ENCODE measurements around the gene MORN1. TPM values are rescaled to one million over a fixed set of nuclear protein-coding genes. Genes with fewer than 3 reads are reported as not detected.

The MORN1 gene
- total RNA-seq, 2 donors from 2014 or later, result 6.8 to 6.9 TPM

- ATAC-seq (replicated peaks in 1 of 2) (no peak), DNase-seq (no peak)
- no peak overlapping the region for H3K4me3 Mint-ChIP-seq
- no peaks in the 10 kb centered on the region for H3K27me3 Mint-ChIP-seq (ENCODE audit: low read depth)
- peak overlapping the region; percentile 24 for H3K27ac Mint-ChIP-seq
- no peaks in the 10 kb centered on the region for H3K9me3 Mint-ChIP-seq
- peaks cover 17% of the 10 kb centered on the region for H3K4me1 Mint-ChIP-seq (ENCODE audit: low read depth)
- H3K36me3 Mint-ChIP-seq (ENCODE audit: insufficient read depth in 2 of 2), result peaks cover 0 to 2% of the 10 kb centered on the region in 2 donors
These were observed 16.0 kb upstream of the MORN1 start for GRCh38 chr1:2407166-2407990.

- Mint-ChIP-seq H3K27ac (no peak overlapping the region), H3K4me1 (ENCODE audit: low read depth) (peaks cover 15% of the 10 kb centered on the region), H3K9me3 (no peaks in the 10 kb centered on the region), H3K27me3 (ENCODE audit: low read depth) (no peaks in the 10 kb centered on the region), H3K36me3 (ENCODE audit: insufficient read depth in 2 of 2) (peaks cover 0 to 2% of the 10 kb centered on the region in 2 donors), H3K4me3 (no peak overlapping the region)
- no peak for ATAC-seq (replicated peaks in 1 of 2)
- no peak for DNase-seq
These were observed 15.2 kb upstream of the MORN1 start for GRCh38 chr1:2406451-2407041.

GRCh38 chr1:2405588-2406295 lies 14.4 kb upstream of the MORN1 start:
- H3K36me3 Mint-ChIP-seq (ENCODE audit: insufficient read depth in 2 of 2), result peaks cover 1 to 2% of the 10 kb centered on the region in 2 donors
- no peak overlapping the region for H3K27ac Mint-ChIP-seq
- H3K27me3 Mint-ChIP-seq (ENCODE audit: low read depth), result no peaks in the 10 kb centered on the region
- H3K9me3 Mint-ChIP-seq, result no peaks in the 10 kb centered on the region
- no peak overlapping the region for H3K4me3 Mint-ChIP-seq
- H3K4me1 Mint-ChIP-seq (ENCODE audit: low read depth), result peaks cover 7% of the 10 kb centered on the region
- no peak for ATAC-seq (replicated peaks in 1 of 2)
- DNase-seq, result no peak

DNA sequence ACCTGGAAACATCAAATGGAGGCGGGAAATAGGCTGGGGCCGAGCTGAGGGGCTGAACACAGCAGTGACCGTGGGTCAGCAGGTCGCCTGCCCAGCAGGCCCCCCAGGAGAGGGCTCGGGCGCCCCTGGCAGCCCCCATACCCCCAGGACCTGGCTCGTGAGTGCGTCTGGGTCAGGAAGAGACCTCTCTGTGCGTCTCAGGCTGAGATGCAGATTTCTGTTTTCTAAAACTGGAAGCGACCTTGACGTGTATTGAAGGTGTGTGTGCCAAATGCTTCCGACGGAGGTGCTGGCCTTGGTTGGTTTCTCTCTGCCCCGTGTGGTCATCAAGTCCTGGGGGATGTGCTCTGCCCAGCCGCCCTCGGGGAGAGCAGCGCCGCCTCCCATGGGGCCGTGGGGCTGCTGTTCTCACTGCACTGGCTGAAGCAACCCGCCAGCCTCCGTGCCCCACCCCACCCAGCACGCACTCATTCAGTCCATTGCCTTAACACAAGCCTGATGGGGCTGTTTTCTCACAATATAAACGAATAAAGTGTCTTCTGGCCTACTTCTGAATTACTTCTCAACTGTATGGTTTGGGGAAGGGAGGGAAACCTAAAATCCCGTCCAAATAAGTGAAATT lies 13.6 kb upstream of the MORN1 start:
- Mint-ChIP-seq H3K4me1 (ENCODE audit: low read depth) (no peaks in the 10 kb centered on the region), H3K4me3 (no peak overlapping the region), H3K9me3 (no peaks in the 10 kb centered on the region), H3K27me3 (ENCODE audit: low read depth) (no peaks in the 10 kb centered on the region), H3K27ac (no peak overlapping the region), H3K36me3 (ENCODE audit: insufficient read depth in 2 of 2) (peaks cover 5% of the 10 kb centered on the region in 2 donors)
- DNase-seq, result no peak
- ATAC-seq (replicated peaks in 1 of 2), result no peak

DNA sequence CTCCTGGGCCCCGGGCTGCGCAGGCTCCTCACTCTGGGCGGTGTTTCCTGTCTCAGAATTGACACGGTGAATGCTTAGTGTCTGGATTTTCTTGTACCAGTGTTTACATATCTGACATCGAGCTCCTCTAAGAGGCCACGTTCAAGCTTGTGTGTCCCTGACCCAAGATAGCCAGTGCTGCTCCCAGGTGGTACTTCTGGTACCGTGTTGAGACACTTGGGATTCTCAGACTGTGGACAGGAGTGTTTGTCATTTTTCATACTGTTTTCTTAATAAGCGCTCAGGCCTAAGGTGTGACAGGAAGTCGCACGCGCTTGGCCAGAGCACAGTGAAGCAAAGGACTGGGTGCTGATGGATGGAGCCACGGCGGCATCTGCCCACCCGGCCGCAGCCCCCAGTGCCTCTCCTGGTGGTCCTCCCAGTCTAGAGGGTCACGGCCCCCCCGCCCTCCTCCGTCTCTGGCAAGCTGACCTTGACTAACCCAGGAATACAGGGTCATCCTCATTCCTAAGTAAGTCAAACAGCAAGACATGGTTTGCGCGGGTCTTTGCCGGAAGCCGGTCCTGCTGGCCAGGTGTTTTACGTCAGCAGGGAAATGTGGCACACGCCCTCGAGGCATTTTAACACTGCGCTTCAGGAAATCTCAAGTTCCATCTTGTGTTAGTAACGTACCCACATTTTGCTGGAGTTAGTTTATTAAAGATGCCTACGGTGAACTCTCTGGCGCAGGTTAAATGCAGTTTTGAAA lies 13.0 kb upstream of the MORN1 start:
- H3K36me3 Mint-ChIP-seq (ENCODE audit: insufficient read depth in 2 of 2), result peaks cover 5 to 7% of the 10 kb centered on the region in 2 donors
- ATAC-seq (replicated peaks in 1 of 2), result no peak
- no peaks in the 10 kb centered on the region for H3K27me3 Mint-ChIP-seq (ENCODE audit: low read depth)
- no peak overlapping the region for H3K27ac Mint-ChIP-seq
- H3K9me3 Mint-ChIP-seq, result no peaks in the 10 kb centered on the region
- DNase-seq, result no peak
- no peaks in the 10 kb centered on the region for H3K4me1 Mint-ChIP-seq (ENCODE audit: low read depth)
- H3K4me3 Mint-ChIP-seq, result no peak overlapping the region

GRCh38 chr1:2403273-2403672 lies 11.9 kb upstream of the MORN1 start:
- ATAC-seq (replicated peaks in 1 of 2) (no peak), DNase-seq (no peak)
- Mint-ChIP-seq H3K27me3 (ENCODE audit: low read depth) (no peaks in the 10 kb centered on the region), H3K4me3 (no peak overlapping the region), H3K4me1 (ENCODE audit: low read depth) (no peaks in the 10 kb centered on the region), H3K36me3 (ENCODE audit: insufficient read depth in 2 of 2) (peaks cover 5 to 8% of the 10 kb centered on the region in 2 donors), H3K9me3 (no peaks in the 10 kb centered on the region), H3K27ac (no peak overlapping the region)

GRCh38 chr1:2402420-2402819 lies 11.1 kb upstream of the MORN1 start:
- Mint-ChIP-seq H3K27ac (peak overlapping the region; percentile 78), H3K27me3 (ENCODE audit: low read depth) (no peaks in the 10 kb centered on the region), H3K4me1 (ENCODE audit: low read depth) (no peaks in the 10 kb centered on the region), H3K9me3 (no peaks in the 10 kb centered on the region), H3K36me3 (ENCODE audit: insufficient read depth in 2 of 2) (peaks cover 5 to 6% of the 10 kb centered on the region in 2 donors), H3K4me3 (no peak overlapping the region)
- DNase-seq (no peak), ATAC-seq (replicated peaks in 1 of 2) (no peak)

- Mint-ChIP-seq H3K36me3 (ENCODE audit: insufficient read depth in 2 of 2) (peaks cover 5 to 8% of the 10 kb centered on the region in 2 donors), H3K9me3 (no peaks in the 10 kb centered on the region), H3K27ac (peak overlapping the region; percentile 55), H3K4me1 (ENCODE audit: low read depth) (no peaks in the 10 kb centered on the region), H3K27me3 (ENCODE audit: low read depth) (no peaks in the 10 kb centered on the region), H3K4me3 (no peak overlapping the region)
- DNase-seq (no peak), ATAC-seq (replicated peaks in 1 of 2) (peak in 1 of 2 donors; percentile 41)
These were observed 9.7 kb upstream of the MORN1 start for GRCh38 chr1:2400950-2401649.

DNA sequence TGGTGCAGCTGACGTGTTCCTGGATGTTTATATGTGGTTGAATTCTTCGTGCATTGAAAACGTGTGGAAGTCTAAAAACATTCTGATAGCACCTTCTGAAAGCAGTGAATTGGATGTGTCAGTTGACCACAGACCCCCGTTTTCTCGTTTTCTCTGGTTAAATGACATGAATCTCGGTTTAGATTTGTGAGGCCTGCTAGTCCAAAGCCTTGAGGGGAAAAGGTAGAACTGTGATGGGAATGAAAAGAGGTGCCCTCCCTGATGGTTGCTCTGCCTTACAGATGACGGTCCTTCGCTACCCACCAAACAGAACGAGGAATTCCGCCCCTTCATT lies 9.2 kb upstream of the MORN1 start:
- Mint-ChIP-seq H3K36me3 (ENCODE audit: insufficient read depth in 2 of 2) (peaks cover 5 to 8% of the 10 kb centered on the region in 2 donors), H3K27me3 (ENCODE audit: low read depth) (no peaks in the 10 kb centered on the region), H3K4me3 (peak overlapping the region in 1 of 2 donors; percentile 11), H3K4me1 (ENCODE audit: low read depth) (no peaks in the 10 kb centered on the region), H3K9me3 (no peaks in the 10 kb centered on the region), H3K27ac (peak overlapping the region; percentile 55)
- ATAC-seq (replicated peaks in 1 of 2), result peak; percentile 16 to 62
- no peak for DNase-seq

GRCh38 chr1:2399890-2400575 lies 8.7 kb upstream of the MORN1 start:
- H3K4me1 Mint-ChIP-seq (ENCODE audit: low read depth), result no peaks in the 10 kb centered on the region
- ATAC-seq (replicated peaks in 1 of 2) (peak; percentile 5 to 27), DNase-seq (no peak)
- H3K9me3 Mint-ChIP-seq, result no peaks in the 10 kb centered on the region
- H3K36me3 Mint-ChIP-seq (ENCODE audit: insufficient read depth in 2 of 2), result peaks cover 5 to 8% of the 10 kb centered on the region in 2 donors
- H3K27ac Mint-ChIP-seq, result peak overlapping the region; percentile 55
- H3K4me3 Mint-ChIP-seq, result peak overlapping the region in 1 of 2 donors; percentile 11
- H3K27me3 Mint-ChIP-seq (ENCODE audit: low read depth), result no peaks in the 10 kb centered on the region

- ATAC-seq (replicated peaks in 1 of 2), result no peak
These were observed 7.5 kb upstream of the MORN1 start for GRCh38 chr1:2398871-2399270.

More at GRCh38 chr1:2398871-2399270, 7.5 kb upstream of the MORN1 start:
- Mint-ChIP-seq H3K4me3 (no peak overlapping the region), H3K27ac (peak overlapping the region; percentile 58), H3K9me3 (no peaks in the 10 kb centered on the region), H3K27me3 (ENCODE audit: low read depth) (no peaks in the 10 kb centered on the region), H3K36me3 (ENCODE audit: insufficient read depth in 2 of 2) (peaks cover 6 to 8% of the 10 kb centered on the region in 2 donors), H3K4me1 (ENCODE audit: low read depth) (peaks cover 9% of the 10 kb centered on the region)
- DNase-seq, result no peak
